ENCODE results near the gene TTC12.

The TTC12 gene

DNA sequence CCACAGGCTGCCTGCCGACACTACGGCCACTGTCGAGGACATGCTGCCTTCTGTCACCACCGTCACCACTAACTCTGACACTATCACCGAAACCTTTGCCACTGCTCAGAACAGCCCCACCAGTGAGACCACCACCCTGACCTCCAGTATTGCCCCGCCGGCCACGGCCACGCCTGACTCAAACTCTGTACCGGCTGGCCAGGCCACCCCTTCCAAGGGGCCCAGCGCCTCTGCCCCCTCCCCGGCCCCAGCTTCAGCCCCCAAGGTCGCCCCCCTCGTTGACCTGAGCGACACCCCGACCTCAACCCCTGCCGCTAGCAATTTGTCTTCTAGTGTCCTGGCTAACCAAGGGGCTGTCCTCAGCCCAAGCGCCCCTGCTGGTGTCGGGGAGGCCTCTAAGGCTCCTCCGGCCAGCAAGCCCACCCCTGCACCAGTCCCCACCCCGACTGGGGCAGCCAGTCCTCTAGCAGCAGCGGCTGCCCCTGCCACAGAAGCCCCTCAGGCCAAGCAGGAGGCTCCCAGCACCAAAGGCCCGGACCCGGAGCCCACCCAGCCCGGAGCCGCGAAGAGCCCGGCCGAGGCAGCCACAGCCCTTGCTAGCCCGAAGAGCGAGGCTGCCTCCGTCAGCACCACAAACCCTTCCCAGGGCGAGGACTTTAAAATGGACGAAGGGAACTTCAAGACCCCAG, 41.3 kb upstream of the TTC12 start:
- TF ChIP-seq EGR1 (IDR thresholded peaks at IDR 0.05) (no peak), RAD21 (IDR thresholded peaks at IDR 0.05; ENCODE audit: low read depth) (no peak), FOXM1 (IDR thresholded peaks at IDR 0.05; ENCODE audit: borderline replicate concordance, low read depth) (no peak), TAF1 (IDR thresholded peaks at IDR 0.05; ENCODE audit: low read depth) (no peak), CREB1 (IDR thresholded peaks at IDR 0.05; ENCODE audit: low read depth) (no peak), ZBTB7A (IDR thresholded peaks at IDR 0.05; ENCODE audit: low read depth) (no peak), EP300 (IDR thresholded peaks at IDR 0.05; ENCODE audit: borderline replicate concordance) (no peak), YY1 (IDR thresholded peaks at IDR 0.05; ENCODE audit: low read depth) (no peak), TEAD4 (IDR thresholded peaks at IDR 0.05) (no peak), NFIC (IDR thresholded peaks at IDR 0.05) (no peak), TCF12 (IDR thresholded peaks at IDR 0.05; ENCODE audit: low read depth) (no peak)
- TF ChIP-seq, protein P1, sequence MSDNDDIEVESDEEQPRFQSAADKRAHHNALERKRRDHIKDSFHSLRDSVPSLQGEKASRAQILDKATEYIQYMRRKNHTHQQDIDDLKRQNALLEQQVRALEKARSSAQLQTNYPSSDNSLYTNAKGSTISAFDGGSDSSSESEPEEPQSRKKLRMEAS (IDR thresholded peaks at IDR 0.05), result no peak
- TF ChIP-seq, protein P2, sequence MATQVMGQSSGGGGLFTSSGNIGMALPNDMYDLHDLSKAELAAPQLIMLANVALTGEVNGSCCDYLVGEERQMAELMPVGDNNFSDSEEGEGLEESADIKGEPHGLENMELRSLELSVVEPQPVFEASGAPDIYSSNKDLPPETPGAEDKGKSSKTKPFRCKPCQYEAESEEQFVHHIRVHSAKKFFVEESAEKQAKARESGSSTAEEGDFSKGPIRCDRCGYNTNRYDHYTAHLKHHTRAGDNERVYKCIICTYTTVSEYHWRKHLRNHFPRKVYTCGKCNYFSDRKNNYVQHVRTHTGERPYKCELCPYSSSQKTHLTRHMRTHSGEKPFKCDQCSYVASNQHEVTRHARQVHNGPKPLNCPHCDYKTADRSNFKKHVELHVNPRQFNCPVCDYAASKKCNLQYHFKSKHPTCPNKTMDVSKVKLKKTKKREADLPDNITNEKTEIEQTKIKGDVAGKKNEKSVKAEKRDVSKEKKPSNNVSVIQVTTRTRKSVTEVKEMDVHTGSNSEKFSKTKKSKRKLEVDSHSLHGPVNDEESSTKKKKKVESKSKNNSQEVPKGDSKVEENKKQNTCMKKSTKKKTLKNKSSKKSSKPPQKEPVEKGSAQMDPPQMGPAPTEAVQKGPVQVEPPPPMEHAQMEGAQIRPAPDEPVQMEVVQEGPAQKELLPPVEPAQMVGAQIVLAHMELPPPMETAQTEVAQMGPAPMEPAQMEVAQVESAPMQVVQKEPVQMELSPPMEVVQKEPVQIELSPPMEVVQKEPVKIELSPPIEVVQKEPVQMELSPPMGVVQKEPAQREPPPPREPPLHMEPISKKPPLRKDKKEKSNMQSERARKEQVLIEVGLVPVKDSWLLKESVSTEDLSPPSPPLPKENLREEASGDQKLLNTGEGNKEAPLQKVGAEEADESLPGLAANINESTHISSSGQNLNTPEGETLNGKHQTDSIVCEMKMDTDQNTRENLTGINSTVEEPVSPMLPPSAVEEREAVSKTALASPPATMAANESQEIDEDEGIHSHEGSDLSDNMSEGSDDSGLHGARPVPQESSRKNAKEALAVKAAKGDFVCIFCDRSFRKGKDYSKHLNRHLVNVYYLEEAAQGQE (IDR thresholded peaks at IDR 0.05; ENCODE audit: low read depth), result no peak

DNA sequence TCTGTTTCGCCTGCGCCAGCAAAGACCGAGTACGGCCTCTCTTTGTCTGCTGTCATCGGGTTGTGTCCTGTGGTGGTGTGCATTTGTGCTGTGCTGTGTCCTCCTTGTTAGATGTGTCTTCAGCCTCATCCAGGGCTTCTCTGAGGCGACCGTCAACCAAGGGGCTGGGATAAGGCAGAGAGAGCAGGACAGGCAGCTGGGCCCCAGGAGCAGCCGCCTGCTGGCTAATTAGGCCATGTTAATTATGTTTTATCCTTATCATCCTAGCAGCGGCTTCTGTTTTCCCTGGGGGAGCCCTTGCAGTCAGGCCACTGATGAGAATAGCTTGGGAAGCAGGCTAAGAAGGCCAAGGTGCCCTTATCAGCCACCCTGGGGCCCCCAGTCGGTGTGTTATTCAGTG, 40.7 kb upstream of the TTC12 start:
- TF ChIP-seq TCF12 (IDR thresholded peaks at IDR 0.05; ENCODE audit: low read depth) (no peak), RAD21 (IDR thresholded peaks at IDR 0.05; ENCODE audit: low read depth) (no peak), ZBTB7A (IDR thresholded peaks at IDR 0.05; ENCODE audit: low read depth) (no peak), EGR1 (IDR thresholded peaks at IDR 0.05) (no peak), YY1 (IDR thresholded peaks at IDR 0.05; ENCODE audit: low read depth) (no peak), TAF1 (IDR thresholded peaks at IDR 0.05; ENCODE audit: low read depth) (no peak), CEBPB (IDR thresholded peaks at IDR 0.05) (no peak), CREB1 (IDR thresholded peaks at IDR 0.05; ENCODE audit: low read depth) (no peak), TEAD4 (IDR thresholded peaks at IDR 0.05) (no peak), FOXM1 (IDR thresholded peaks at IDR 0.05; ENCODE audit: borderline replicate concordance, low read depth) (no peak), EP300 (IDR thresholded peaks at IDR 0.05; ENCODE audit: borderline replicate concordance) (no peak), NFIC (IDR thresholded peaks at IDR 0.05) (no peak)
- TF ChIP-seq, protein P3, sequence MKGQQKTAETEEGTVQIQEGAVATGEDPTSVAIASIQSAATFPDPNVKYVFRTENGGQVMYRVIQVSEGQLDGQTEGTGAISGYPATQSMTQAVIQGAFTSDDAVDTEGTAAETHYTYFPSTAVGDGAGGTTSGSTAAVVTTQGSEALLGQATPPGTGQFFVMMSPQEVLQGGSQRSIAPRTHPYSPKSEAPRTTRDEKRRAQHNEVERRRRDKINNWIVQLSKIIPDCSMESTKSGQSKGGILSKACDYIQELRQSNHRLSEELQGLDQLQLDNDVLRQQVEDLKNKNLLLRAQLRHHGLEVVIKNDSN (IDR thresholded peaks at IDR 0.05), result no peak
- TF ChIP-seq, protein P1 (IDR thresholded peaks at IDR 0.05), result no peak
- TF ChIP-seq, protein P2 (IDR thresholded peaks at IDR 0.05; ENCODE audit: low read depth), result no peak

DNA sequence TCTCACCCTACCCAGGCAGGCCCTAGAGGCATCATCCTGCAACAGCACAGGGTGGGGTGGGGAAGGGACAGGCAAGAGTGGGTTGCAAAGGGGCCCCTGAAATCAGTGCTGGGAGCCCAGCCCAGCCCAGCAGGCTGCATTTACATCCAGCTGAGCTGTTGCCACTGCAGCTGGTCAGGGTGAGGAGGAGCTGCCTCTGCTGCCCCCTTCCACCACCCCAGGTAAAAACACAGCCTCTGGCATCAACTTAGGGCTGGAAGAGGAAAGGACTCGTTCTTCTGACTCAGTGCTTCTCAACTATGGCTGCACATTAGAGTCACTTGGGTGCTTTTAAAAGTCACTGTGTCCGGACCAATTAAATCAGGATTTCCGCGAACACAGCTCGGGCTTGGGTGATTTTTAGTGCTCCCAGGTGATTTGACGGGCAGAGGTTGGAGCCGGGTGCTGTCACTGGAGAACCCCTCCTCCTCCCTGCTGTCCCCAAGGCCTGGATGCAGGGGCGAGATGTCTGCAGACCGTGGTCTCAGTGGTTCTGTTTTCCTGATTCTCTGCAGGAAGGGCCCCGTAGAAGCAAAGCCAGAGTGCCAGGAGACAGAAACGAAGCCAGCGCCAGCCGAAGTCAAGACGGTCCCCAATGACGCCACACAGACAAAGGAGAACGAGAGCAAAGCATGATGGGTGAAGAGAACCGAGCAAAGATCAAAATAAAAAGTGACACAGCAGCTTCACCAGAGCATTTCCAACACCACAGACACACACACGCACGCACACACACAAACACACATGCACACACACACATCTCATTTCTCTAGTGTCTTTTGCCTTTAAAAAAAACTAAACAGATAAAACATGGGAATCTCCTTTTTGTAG, 39.4 kb upstream of the TTC12 start:
- no peak for TF ChIP-seq ZBTB7A (IDR thresholded peaks at IDR 0.05; ENCODE audit: low read depth)
- TF ChIP-seq EGR1 (IDR thresholded peaks at IDR 0.05), result no peak
- TF ChIP-seq EP300 (IDR thresholded peaks at IDR 0.05; ENCODE audit: borderline replicate concordance), result no peak
- no peak for TF ChIP-seq FOXM1 (IDR thresholded peaks at IDR 0.05; ENCODE audit: borderline replicate concordance, low read depth)
- no peak for TF ChIP-seq RAD21 (IDR thresholded peaks at IDR 0.05; ENCODE audit: low read depth)
- TF ChIP-seq CREB1 (IDR thresholded peaks at IDR 0.05; ENCODE audit: low read depth), result no peak
- no peak for TF ChIP-seq TAF1 (IDR thresholded peaks at IDR 0.05; ENCODE audit: low read depth)
- TF ChIP-seq TCF12 (IDR thresholded peaks at IDR 0.05; ENCODE audit: low read depth), result no peak
- TF ChIP-seq, protein P1 (IDR thresholded peaks at IDR 0.05), result no peak
- TF ChIP-seq, protein P2 (IDR thresholded peaks at IDR 0.05; ENCODE audit: low read depth), result no peak

Data from Ishikawa (cell line).